CD1c-positive myeloid dendritic cell (primary cell): ENCODE data around the gene NTMT1.
"Not testable (repeated sequence)": the region's sequence is repeated elsewhere in the genome, so short reads cannot be mapped to it uniquely, and the experiment has no call there.

ENCODE experiments used
- DNase-seq: peaks from one replicate; pipeline ENCODE4 v3.0.0-alpha.2; 2016; ENCODE audit errors: extremely low spot score

The NTMT1 gene

GRCh38 chr9:129654554-129655040 lies 28.6 kb downstream of the NTMT1 start:
- DNase-seq = no peak

GRCh38 chr9:129655154-129655553 lies 29.2 kb downstream of the NTMT1 start:
- no peak for DNase-seq

- peak; percentile 41 for DNase-seq
These were observed 29.7 kb downstream of the NTMT1 start for GRCh38 chr9:129655696-129656095.

- no peak for DNase-seq
These were observed 30.9 kb downstream of the NTMT1 start for GRCh38 chr9:129656795-129657390.

- DNase-seq = no peak
These were observed 35.1 kb downstream of the NTMT1 start for GRCh38 chr9:129661029-129661428.

- DNase-seq = not testable (repeated sequence)
These were observed 36.3 kb downstream of the NTMT1 start for GRCh38 chr9:129662239-129662638.

- no peak for DNase-seq
These were observed 38.9 kb downstream of the NTMT1 start for GRCh38 chr9:129664746-129665388.

GRCh38 chr9:129665389-129665775 lies 39.4 kb downstream of the NTMT1 start, which contains the start of gene PRRX2:
TSS of gene PRRX2 (plus strand) at chr9:129665647. CDS start at chr9:129665868, 221 bp downstream.
- DNase-seq = peak; percentile 34

- no peak for DNase-seq
These were observed 40.0 kb downstream of the NTMT1 start for GRCh38 chr9:129665814-129666520.

GRCh38 chr9:129666575-129666974 lies 40.6 kb downstream of the NTMT1 start:
- DNase-seq = no peak

GRCh38 chr9:129667378-129667777 lies 41.4 kb downstream of the NTMT1 start:
- DNase-seq = no peak

GRCh38 chr9:129667850-129668249 lies 41.9 kb downstream of the NTMT1 start:
- DNase-seq = no peak

- DNase-seq = no peak
These were observed 43.3 kb downstream of the NTMT1 start for GRCh38 chr9:129669141-129669718.

- DNase-seq = no peak
These were observed 44.0 kb downstream of the NTMT1 start for GRCh38 chr9:129669946-129670345.

- DNase-seq = no peak
These were observed 45.1 kb downstream of the NTMT1 start for GRCh38 chr9:129671065-129671464.

- no peak for DNase-seq
These were observed 45.6 kb downstream of the NTMT1 start for GRCh38 chr9:129671519-129671918.

GRCh38 chr9:129672702-129673101 lies 46.7 kb downstream of the NTMT1 start:
- no peak for DNase-seq

GRCh38 chr9:129673602-129674001 lies 47.6 kb downstream of the NTMT1 start:
- DNase-seq = no peak

GRCh38 chr9:129674229-129674628 lies 48.3 kb downstream of the NTMT1 start:
- DNase-seq = no peak

- no peak for DNase-seq
These were observed 49.7 kb downstream of the NTMT1 start for GRCh38 chr9:129675620-129676019.

GRCh38 chr9:129676287-129676686 lies 50.3 kb downstream of the NTMT1 start:
- DNase-seq = no peak

- DNase-seq = no peak
These were observed 51.0 kb downstream of the NTMT1 start for GRCh38 chr9:129676975-129677374.
